HG03025 (cell line): ENCODE measurements around the gene HMGB3.
"Not testable (repeated sequence)": the region's sequence is repeated elsewhere in the genome, so short reads cannot be mapped to it uniquely, and the experiment has no call there.

ENCODE experiments used
- ATAC-seq: cut with Tn5 transposase; IDR thresholded peaks from one replicate; pipeline ENCODE4 v1.9.1; 2021; ENCODE audit warnings: mild to moderate bottlenecking, moderate library complexity; ENCODE audit not compliant: unreplicated experiment, low FRiP score

Gene HMGB3

DNA sequence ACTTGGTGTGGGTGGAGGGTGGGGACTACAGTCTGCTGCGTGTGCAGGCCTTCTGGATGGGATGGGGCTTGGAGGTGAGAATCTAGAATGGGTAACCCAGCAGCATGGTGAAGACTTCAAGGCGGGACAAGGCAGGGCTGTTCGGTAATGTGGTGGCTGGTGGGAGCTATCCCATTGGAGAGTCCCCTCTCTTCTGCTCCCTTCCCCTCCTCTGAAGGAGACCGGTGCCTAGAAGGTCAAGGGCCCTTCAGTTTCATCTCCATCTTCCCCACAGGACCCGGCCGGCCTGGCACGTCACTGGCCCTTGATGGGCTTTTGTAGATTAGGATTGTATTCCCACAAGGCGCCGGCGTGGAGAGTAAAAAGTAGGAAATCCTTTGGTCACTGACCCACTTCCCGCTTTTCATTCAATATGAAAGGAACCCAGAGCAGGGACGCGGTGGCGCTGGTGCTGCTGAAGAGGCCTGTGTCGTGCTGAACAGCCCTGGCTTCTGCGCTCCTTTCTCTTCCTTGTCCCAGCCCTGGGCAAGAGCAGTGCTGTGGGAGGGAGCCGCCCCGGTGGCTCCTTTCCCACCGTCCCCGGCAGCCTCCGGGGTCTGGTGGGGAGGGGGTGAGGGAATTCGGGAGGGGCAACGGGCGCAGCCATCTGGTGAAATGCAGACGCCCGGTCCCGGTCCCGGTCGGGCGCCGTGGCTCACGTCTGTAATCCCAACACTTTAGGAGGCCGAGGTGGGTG, 7.3 kb upstream of the HMGB3 start:
- no peak for ATAC-seq

DNA sequence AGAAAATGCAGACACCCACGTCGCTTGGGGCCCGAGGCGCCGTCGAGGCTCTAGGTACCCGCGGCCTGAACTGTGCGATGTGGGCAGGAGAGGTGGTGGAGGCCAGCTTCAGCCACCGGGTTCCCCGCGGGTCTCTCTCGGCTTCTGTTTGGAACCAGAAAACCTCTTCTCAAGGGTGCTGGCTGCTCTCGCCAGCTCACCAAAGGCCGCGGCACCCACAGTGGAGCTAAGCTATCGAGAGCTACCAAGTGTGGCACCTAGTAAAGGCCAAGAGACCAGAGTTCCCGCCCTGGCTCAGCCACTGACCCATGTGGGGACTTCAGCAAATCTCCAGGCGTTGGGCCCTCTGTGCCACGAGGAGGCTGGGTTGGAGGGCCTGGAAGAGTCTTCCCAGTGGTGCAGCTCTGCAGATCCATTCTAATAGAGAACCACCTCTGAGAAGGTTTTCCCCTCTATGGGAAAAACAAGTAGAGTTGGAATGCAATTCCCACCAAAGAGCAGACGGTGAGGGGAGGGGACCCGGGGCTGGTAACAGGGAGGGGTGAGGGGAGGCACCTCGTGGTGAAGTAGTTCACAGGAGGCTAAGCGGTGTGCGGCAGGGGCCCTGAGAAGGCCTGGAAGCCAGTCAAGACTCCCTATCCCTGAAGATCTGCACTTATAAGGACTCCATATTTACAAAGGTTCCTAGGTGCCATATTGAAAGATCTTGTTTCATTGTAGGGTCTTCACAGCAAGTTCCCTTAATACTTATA, 5.5 kb upstream of the HMGB3 start:
- ATAC-seq = no peak

DNA sequence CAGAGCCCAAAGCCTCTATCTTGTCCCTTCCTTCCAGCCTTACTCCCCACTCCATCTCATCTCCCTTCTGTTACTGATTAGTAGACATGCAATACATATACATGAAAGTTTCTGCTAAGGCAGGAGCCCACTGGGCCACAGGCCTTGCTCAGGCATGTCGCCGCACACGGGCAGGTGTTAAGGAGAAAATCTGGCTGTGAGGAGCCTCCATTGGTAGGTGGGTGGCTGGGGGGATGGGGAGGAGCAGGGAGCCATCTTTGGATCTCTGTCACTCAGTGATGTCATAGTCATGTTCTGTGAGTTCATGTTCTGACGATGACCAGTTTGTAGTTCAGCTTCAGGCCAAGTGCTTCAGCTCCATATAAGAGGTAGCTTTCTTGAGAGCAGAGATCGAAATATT, 2.9 kb upstream of the HMGB3 start:
- ATAC-seq = no peak

DNA sequence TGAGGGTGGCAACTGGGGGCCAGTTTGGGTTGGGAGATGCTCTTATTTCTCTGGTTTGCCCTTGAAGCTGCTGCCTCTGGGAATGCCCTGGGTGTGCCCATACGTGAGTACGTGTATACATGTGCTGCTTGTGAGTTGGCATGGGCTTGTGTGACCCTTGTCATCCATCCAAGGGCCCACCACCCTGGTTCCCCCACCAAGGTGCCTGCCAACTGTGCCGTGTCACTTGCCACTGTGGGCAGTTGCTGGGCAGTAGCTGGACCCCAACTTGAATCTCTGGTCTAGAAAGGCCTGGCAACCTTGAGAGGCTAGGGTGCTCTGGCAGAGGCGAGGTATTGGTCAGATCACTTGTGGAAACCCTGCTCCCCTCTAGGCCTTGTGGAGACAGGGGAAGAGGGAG, 2.4 kb upstream of the HMGB3 start:
- ATAC-seq = no peak

DNA sequence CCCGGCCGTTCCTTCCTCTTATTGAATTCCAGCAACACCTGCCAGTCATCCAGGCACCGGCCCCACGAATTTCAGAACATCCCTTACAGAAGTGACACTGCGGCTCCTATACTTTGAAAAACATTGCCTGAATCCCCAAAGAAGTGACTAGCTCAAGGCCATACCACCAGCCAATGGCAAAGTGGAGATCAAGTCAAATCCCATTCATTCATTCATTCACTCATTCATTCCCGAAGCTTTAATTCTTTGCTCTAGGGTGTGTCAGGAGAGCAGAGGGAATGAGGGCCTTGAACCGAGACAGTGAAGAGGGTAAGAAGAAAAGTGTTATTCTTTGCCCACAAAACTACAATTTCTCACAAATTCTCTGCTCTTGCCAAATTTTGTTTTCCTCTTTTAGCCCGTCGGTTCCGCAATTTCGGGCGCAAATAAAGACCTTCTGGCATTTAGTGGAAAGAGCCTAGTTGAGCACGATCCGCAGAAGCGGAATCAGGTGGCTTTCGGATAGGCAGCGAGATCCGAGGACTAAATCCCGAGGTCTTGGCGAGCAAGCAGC, 824 bp upstream of the HMGB3 start:
- ATAC-seq = no peak

DNA sequence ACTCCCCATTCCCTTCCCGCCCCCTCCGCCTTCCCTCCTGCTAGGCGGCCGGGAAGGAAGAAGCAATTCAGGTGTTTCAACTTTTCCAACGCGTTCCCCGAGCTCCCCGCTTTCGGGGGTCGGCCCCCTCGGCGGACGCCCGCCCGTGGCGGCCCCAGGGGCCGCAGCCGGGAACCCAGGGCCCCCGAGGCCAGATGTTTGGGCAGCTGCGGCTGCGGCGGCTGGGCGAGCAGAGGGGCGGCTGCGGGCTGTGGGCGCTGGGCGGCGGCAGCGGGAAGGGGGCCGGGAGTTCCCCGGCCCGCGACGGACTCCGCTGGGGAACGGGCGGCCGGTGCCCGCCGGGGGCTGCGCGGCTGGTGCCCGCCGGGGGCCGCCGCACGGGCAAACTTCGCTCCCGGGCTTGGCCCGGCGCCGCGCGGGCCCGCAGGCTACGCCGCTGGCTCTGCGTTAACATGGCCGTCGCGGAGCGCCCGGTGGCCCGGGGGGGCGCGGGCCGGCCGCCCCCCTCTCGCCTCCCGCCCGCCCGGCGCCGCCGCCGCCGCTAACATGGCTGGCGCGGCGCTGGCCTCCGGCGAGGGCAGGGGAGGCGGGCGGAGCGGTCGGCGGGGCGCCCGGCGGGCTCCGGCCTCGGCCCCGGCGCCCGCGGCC, 510 bp downstream of the HMGB3 start:
- ATAC-seq = peak; percentile 16

DNA sequence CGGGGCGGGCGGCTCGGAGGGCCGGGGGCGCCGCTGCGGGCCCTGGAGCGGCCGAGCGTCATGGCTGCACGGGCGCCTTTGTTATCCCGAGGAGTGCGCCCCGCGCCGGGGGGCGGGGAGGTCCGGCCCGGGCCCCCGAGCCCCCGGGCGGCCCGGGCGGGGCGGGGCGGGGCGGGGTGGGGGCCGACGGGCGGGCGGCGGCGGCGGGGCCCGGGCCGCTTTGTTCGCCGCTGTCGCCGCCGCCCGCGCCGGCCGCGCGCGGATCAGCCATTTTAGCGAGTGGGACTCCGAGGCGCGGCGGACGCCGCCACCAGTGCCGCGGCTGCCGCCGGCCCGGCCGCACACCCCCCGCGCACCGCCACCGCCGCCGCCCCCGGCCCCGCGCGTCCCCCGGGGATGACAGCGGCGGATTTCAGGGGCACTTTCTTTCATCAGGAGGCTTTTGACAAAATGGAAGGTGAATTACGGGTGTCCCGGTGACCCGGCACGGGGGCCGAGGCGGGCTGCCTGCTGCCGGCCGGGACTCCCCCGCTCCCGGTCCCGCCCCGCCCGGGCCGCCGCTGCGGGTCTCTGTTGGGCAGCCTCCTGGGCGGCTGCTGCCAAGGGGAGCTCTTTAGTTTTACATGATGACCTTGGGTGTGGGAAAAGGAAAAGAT, 1.2 kb downstream of the HMGB3 start:
- peak; percentile 1 for ATAC-seq

DNA sequence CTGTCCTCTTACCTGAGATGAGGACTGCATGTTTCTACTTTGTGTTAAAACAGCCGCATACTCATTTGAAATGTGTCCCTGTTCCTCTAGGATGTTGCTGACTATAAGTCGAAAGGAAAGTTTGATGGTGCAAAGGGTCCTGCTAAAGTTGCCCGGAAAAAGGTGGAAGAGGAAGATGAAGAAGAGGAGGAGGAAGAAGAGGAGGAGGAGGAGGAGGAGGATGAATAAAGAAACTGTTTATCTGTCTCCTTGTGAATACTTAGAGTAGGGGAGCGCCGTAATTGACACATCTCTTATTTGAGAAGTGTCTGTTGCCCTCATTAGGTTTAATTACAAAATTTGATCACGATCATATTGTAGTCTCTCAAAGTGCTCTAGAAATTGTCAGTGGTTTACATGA, 4.6 kb downstream of the HMGB3 start:
- ATAC-seq = not testable (repeated sequence)

DNA sequence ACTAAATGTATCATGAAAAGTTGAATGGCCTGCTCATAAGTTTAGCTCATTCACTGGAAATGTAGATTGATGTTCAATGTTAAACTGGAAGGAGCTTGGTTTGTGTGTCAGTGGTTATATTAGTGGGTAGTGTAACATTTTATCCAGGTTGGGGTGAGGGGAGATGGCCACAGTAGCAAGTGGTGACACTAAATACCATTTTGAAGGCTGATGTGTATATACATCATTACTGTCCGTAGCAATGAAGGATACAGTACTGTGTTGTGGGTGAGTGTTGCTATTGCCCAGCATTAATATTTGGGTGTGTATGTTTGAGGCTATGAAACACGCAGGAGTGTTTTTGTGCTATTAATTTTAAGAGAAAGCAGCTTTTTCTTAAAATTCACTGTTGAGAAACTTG, 6.3 kb downstream of the HMGB3 start:
- ATAC-seq = no peak

DNA sequence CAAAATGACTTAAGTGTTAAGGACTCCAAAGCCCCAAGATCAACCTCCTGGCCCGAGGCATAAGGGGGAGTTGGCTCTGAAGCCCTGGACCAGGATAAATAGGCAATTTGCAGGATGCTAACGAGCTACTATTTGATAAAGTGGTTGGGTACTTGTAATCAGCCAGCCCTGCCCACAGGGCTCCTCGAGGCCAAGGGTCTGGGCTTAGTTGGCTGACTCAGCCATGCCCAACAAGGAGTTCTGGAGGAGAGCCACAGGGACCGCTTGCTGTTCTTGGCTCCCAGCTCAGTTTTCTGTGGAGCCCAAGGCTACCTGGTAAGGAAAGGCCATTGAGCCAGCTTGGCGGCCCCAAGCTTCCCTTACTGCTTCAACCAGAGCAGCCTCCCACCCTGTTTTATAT, 7.8 kb downstream of the HMGB3 start:
- no peak for ATAC-seq

DNA sequence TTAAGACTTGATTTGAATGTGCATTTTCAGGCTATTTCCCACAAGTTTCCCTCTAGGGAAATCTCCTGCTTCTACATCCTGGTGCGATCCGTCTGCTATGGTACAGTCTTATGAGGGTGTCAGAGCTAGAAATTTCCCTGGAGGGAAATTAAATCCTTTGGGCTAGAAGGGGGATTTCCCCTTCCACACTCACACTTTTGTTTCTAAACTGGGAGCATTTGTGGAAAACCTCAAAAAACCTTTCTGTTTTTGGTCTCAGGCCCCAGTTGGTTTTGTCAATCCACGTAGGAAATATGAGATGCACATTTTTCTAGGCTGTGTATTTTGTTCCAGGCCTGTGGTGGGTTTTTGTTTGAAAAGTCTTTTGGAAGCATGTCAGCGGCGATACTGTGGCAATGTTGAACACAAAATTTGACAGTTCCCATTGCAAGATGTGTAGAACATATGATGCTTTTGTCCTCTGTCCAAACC, 17.8 kb downstream of the HMGB3 start:
- no peak for ATAC-seq

DNA sequence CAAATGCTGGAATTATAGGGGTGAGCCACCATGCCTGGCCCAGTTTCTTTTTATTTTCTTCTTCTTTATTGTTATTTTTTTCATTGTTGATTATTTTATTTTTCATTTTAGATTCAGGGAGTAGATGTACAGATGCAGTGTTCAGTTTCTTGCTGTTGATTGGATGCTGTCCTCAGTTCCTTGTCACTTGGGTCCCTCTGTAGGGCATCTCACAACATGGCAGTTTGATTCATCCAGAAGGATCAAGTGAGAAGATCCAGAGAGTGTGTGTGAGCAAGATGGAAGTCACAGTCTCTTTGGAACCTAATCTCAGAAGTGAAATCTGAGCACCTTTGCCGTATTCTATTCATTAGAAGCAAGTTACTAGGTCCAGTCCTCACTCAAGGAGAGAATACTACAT, 20.9 kb downstream of the HMGB3 start:
- ATAC-seq = no peak

DNA sequence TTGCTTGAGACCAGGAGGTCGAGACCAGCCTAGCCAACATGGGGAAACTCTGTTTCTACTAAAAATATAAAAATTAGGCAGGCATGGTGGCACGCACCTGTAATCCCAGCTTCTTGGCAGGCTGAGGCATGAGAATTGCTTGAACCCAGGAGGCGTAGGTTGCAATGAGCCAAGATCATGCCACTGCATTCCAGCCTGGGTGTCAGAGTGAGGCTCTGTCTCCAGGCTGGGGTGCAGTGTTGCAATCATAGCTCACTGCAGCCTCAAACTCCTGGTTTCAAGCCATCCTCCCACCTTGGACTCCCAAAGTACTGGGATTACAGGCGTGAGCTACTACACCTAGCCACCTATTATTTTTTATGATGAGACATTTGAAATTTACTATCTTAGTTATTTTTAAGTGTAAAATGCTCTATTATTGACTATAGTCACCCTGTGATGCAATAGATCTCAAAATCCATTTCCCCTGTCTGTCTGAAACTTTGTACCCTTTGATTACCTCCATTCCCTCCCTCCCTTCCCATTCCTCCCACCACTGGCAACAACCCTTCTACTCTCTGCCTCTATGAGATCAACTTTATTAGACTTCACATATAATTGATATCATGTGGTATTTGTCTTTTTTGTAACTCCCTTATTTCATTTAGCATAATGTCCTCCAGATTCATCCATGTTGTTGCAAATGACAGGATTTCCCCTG, 23.4 kb downstream of the HMGB3 start:
- no peak for ATAC-seq

DNA sequence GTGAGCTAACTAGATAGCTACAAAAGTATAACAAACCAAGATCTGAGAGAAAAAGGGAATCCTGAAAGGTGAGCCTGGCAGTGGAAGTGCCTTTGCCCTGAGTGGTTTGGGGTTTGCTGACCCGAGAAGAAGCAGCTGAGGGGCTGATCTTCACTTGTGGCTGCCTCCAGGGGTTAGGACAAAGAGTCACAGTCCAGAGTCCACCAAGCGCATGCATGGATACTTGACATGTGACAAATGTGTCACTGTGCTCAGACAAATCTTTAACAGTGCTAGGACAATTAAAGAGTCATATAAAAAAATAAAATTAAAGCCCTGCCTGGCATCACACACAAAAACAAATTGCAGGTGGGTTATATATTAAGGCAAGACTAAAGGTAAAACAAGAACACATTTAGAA, 26.4 kb downstream of the HMGB3 start:
- ATAC-seq = no peak

DNA sequence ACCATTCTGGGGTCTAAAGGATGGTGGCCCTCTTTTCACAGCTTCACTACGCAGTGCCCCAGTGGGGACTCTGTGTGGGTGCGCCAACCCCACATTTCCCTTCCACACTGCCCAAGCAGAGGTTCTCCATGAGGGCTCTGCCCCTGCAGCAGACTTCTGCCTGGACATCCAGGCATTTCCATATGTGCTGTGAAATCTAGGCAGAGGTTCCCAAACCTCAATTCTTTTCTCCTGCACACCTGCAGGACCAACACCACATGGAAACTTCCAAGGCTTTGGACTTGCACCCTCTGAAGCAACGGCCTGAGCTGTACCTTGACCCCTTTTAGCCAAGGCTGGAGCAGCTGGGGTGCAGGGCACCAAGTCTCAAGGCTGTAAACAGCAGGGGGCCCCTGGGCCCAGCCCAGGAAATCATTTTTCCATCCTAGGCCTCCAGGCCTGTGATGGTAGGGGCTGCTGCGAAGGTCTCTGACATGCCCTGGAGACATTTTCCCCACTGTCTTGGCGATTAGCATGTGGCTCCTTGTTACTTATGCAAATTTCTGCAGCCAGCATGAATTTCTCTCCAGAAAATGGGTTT, 30.1 kb downstream of the HMGB3 start:
- no peak for ATAC-seq

DNA sequence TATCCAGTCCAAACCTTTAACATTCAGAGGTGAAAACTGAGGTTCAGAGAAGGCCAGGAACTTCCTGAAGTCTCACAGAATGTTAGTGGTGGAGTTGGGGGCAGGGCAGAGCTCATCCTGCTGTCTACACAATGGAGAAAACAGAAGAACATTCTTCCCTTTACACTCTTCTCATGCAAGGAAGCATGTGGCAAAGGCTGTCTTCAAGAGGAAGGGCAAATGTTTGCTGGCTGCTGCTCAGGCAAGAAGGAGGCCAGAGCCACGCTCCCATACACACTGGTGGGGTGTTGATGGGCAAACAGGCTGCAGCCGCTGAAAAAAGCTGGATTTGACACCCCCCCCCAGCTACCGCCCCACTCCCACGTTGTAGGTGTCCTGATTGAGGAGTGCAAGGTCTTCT, 32.5 kb downstream of the HMGB3 start:
- ATAC-seq = no peak

DNA sequence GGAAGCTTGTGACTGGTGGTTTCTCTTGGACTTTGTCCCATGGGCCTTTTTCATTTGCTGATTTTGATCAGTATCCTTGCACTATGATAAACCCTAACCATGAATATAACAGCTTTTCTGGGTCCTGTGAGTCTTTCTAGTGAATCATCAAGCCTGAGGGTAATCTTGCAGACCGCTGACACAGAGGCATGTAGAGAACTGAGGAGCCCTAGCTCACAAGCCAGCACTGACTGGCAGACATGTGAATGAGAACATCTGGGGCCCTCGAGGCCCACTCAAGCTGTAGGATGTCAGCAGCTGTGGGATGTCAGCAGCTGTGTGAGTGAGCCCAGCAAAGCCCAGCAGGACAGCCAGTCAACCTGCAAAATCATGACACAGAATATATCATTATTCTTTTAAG, 36.7 kb downstream of the HMGB3 start:
- ATAC-seq = no peak

DNA sequence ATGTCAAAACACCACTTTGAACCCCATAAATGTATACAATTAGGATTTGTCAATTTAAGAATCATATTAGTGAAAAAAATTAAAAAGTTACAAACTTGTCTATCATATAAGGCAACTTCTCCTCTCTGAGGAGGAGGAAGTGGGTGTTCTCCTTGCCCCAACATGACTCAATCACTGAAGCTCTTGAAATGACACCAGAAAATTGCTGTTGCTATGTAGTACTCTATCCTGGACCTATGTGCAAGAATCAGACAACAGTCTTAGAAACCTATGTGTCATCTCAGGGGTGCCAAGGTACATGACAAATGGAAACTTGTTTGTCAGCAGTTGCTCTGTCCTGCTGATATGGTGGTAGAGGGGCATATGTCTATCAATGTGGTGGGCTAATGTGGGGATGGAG, 47.7 kb downstream of the HMGB3 start:
- ATAC-seq = no peak

DNA sequence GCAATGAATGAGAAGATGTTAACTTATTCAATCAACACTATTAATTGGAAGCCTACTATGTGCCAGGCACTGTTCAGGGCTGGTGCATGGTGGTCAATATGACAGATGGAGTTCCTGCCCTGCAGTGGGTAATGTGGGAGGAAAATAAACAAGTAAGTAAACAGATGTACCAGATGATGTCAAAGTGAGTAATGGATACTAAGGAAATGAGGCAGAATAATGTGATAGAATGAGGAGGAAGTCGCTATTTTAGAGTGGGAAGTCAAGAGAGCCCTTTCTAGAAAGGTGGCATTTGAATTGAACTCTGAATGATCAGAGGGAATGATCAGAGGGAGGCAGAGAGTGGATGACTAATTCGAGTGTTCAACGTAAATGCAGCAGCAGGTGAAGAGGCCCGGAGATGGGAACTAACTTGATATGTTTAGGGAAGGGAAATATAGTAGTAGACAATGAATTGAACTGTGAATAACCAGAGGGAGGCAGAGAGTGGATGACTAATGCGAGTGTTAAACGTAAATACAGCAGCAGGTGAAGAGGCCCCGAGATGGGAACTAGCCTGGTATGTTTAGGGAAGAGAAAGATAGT, 48.3 kb downstream of the HMGB3 start:
- ATAC-seq = no peak
